Neural progenitor cell (in vitro differentiated cells): ENCODE measurements around the gene FCRL2. TPM values are rescaled to one million over a fixed set of nuclear protein-coding genes. Genes with fewer than 3 reads are reported as not detected.

Source experiments
- DNase-seq: peaks from one replicate; pipeline ENCODE4 v3.0.0-alpha.2; 2016; ENCODE audit warnings: low spot score
- H2AFZ ChIP-seq: fragments of 200-600 bp; sonication (generic); replicated peaks from 2 replicates; pipeline ENCODE4 v1.6.1; 2016; ENCODE audit warnings: antibody characterized with exemption
- H3F3A ChIP-seq: fragments of 200-600 bp; sonication (generic); 2 replicates; pipeline ENCODE4 v1.6.1; 2016; ENCODE audit warnings: antibody characterized with exemption, low read depth
- H3K27ac ChIP-seq: fragments of 200-600 bp; sonication (generic); 2 replicates; pipeline ENCODE4 v1.5.1; 2016; ENCODE audit warnings: mild to moderate bottlenecking
- H3K27me3 ChIP-seq: fragments of 200-600 bp; sonication (generic); 2 replicates; pipeline ENCODE4 v1.6.1; 2016; ENCODE audit warnings: mild to moderate bottlenecking, moderate library complexity
- H3K36me3 ChIP-seq: fragments of 200-600 bp; sonication (generic); 2 replicates; pipeline ENCODE4 v1.5.1; 2016
- H3K4me1 ChIP-seq: fragments of 200-600 bp; sonication (generic); 2 replicates; pipeline ENCODE4 v1.6.1; 2016; ENCODE audit warnings: mixed run types
- H3K4me2 ChIP-seq: fragments of 200-600 bp; sonication (generic); 2 replicates; pipeline ENCODE4 v1.6.1; 2016
- H3K4me3 ChIP-seq: fragments of 200-600 bp; sonication (generic); 2 replicates; pipeline ENCODE4 v1.5.1; 2016
- H3K79me2 ChIP-seq: fragments of 200-600 bp; sonication (generic); 2 replicates; pipeline ENCODE4 v1.6.1; 2016; ENCODE audit warnings: low read depth
- H3K9ac ChIP-seq: fragments of 200-600 bp; sonication (generic); 2 replicates; pipeline ENCODE4 v1.6.1; 2016
- H3K9me3 ChIP-seq: fragments of 200-600 bp; sonication (generic); 2 replicates; pipeline ENCODE4 v1.5.1; 2016; ENCODE audit warnings: low read depth
- H4K20me1 ChIP-seq: fragments of 200-600 bp; sonication (generic); 2 replicates; pipeline ENCODE4 v1.6.1; 2016; ENCODE audit warnings: low read depth
- H3K27ac Mint-ChIP-seq: 3 replicates; pipeline ENCODE4 v1.8.0; 2021; ENCODE audit warnings: mixed read lengths
- H3K27me3 Mint-ChIP-seq: 2 replicates; pipeline ENCODE4 v1.8.0; 2022; ENCODE audit warnings: low read depth, mild to moderate bottlenecking, inconsistent platforms, moderate library complexity, mixed read lengths; ENCODE audit not compliant: insufficient read depth
- H3K36me3 Mint-ChIP-seq: 3 replicates; pipeline ENCODE4 v1.8.0; 2021; ENCODE audit warnings: mixed read lengths
- H3K4me1 Mint-ChIP-seq: 3 replicates; pipeline ENCODE4 v1.8.0; 2021; ENCODE audit warnings: mixed read lengths
- H3K4me3 Mint-ChIP-seq: 3 replicates; pipeline ENCODE4 v1.8.0; 2021; ENCODE audit warnings: mild to moderate bottlenecking, moderate library complexity, mixed read lengths
- H3K9me3 Mint-ChIP-seq: 3 replicates; pipeline ENCODE4 v1.8.0; 2020; ENCODE audit warnings: mixed read lengths
- EZH2 ChIP-seq: fragments of 200-600 bp; sonication (generic); IDR thresholded peaks from 2 replicates; pipeline ENCODE4 v1.6.1; 2017; ENCODE audit warnings: antibody characterized with exemption, mild to moderate bottlenecking, moderate library complexity
- EZH2phosphoT487 ChIP-seq: fragments of 200-600 bp; sonication (generic); IDR thresholded peaks from 2 replicates; pipeline ENCODE4 v1.6.1; 2017; ENCODE audit warnings: antibody characterized with exemption
- total RNA-seq: library from RNA; depleted of rRNA; stranded (reverse); fragments of >200 nt; gene quantifications from 2 replicates; pipeline ENCODE4 v1.2.3, GENCODE V29; 2015; ENCODE audit warnings: low replicate concordance
- TF ChIP-seq, protein P1 (sequence below): fragments of 200-600 bp; sonication (generic); IDR thresholded peaks from 2 replicates; pipeline ENCODE4 v1.5.1; 2017; ENCODE audit warnings: antibody characterized with exemption, mild to moderate bottlenecking

The FCRL2 gene
- total RNA-seq, 1 donor from 2014 or later: not detected

GRCh38 chr1:157813269-157813668 is 36.3 kb upstream of the FCRL2 start:
- Mint-ChIP-seq H3K27me3 (peaks cover 2% of the 10 kb centered on the region), H3K27ac (no peak overlapping the region), H3K4me3 (no peak overlapping the region), H3K9me3 (peaks cover 3% of the 10 kb centered on the region), H3K4me1 (no peaks in the 10 kb centered on the region), H3K36me3 (no peaks in the 10 kb centered on the region)
- Histone ChIP-seq H3K4me3 (no peak overlapping the region), H2AFZ (no peak overlapping the region), H3K9ac (no peak overlapping the region), H4K20me1 (no peaks in the 10 kb centered on the region), H3K27ac (no peak overlapping the region), H3K79me2 (no peaks in the 10 kb centered on the region), H3K27me3 (peaks cover 5% of the 10 kb centered on the region), H3K4me2 (no peak overlapping the region), H3K4me1 (no peaks in the 10 kb centered on the region), H3F3A (no peaks in the 10 kb centered on the region), H3K9me3 (no peaks in the 10 kb centered on the region), H3K36me3 (no peaks in the 10 kb centered on the region)
- DNase-seq: no peak
- TF ChIP-seq, protein P1, sequence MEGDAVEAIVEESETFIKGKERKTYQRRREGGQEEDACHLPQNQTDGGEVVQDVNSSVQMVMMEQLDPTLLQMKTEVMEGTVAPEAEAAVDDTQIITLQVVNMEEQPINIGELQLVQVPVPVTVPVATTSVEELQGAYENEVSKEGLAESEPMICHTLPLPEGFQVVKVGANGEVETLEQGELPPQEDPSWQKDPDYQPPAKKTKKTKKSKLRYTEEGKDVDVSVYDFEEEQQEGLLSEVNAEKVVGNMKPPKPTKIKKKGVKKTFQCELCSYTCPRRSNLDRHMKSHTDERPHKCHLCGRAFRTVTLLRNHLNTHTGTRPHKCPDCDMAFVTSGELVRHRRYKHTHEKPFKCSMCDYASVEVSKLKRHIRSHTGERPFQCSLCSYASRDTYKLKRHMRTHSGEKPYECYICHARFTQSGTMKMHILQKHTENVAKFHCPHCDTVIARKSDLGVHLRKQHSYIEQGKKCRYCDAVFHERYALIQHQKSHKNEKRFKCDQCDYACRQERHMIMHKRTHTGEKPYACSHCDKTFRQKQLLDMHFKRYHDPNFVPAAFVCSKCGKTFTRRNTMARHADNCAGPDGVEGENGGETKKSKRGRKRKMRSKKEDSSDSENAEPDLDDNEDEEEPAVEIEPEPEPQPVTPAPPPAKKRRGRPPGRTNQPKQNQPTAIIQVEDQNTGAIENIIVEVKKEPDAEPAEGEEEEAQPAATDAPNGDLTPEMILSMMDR: no peak
- TF ChIP-seq EZH2 (no peak), EZH2phosphoT487 (no peak)

DNA sequence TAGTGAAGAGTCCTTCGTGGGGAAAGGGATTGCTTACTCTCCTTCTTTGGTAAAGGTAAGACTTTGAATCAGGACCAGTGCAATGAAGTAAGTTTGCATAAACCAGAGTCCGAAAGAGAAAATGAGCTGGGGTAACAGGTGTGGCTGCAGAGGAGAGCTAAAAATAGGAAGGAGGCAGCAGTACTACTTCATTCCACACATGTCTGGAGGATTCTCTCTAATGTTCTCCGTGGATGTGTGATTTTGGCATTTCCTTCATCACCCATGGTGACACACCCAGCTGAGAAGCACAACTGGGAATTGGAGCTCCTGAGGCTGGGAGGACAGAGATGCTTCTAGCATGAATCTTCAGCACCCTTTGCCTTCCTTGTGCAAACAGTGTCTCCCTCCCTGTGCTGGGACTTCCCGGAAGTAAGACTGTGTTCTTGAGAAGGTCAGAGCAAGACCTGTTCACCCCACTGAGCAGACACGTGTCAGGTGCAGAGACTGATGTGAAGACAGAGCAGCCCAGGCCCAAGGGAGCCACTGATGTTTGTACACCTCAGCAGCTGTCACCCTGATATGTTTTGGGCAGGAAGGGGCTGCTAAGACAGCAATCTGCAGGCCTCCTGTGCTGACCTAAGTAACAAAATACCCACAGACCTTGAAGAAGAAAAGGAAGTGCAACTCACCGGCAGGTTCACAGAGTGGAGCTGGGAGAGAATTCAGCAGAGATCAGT is 29.7 kb upstream of the FCRL2 start:
- Histone ChIP-seq H3K36me3 (no peaks in the 10 kb centered on the region), H3K4me2 (no peak overlapping the region), H3K79me2 (no peaks in the 10 kb centered on the region), H3K9ac (no peak overlapping the region), H3K27me3 (peaks cover 8% of the 10 kb centered on the region), H3K4me1 (no peaks in the 10 kb centered on the region), H3K9me3 (no peaks in the 10 kb centered on the region), H4K20me1 (no peaks in the 10 kb centered on the region), H3K27ac (no peak overlapping the region), H3K4me3 (no peak overlapping the region), H3F3A (no peaks in the 10 kb centered on the region), H2AFZ (no peak overlapping the region)
- TF ChIP-seq EZH2: no peak
- no peak for TF ChIP-seq EZH2phosphoT487
- TF ChIP-seq, protein P1: no peak
- Mint-ChIP-seq H3K27ac (no peak overlapping the region), H3K27me3 (peaks cover 2% of the 10 kb centered on the region), H3K4me1 (no peaks in the 10 kb centered on the region), H3K36me3 (no peaks in the 10 kb centered on the region), H3K4me3 (no peak overlapping the region), H3K9me3 (no peaks in the 10 kb centered on the region)
- DNase-seq: no peak

GRCh38 chr1:157803851-157804250 is 26.9 kb upstream of the FCRL2 start:
- Mint-ChIP-seq H3K36me3 (no peaks in the 10 kb centered on the region), H3K4me1 (no peaks in the 10 kb centered on the region), H3K4me3 (no peak overlapping the region), H3K27me3 (peaks cover 2% of the 10 kb centered on the region), H3K9me3 (no peaks in the 10 kb centered on the region), H3K27ac (no peak overlapping the region)
- Histone ChIP-seq H3K79me2 (no peaks in the 10 kb centered on the region), H2AFZ (no peak overlapping the region), H3K4me1 (no peaks in the 10 kb centered on the region), H3F3A (no peaks in the 10 kb centered on the region), H3K27me3 (peaks cover 6% of the 10 kb centered on the region), H3K27ac (no peak overlapping the region), H3K9me3 (no peaks in the 10 kb centered on the region), H3K36me3 (no peaks in the 10 kb centered on the region), H3K4me3 (no peak overlapping the region), H4K20me1 (no peaks in the 10 kb centered on the region), H3K4me2 (no peak overlapping the region), H3K9ac (no peak overlapping the region)
- DNase-seq: no peak
- TF ChIP-seq EZH2phosphoT487: no peak

DNA sequence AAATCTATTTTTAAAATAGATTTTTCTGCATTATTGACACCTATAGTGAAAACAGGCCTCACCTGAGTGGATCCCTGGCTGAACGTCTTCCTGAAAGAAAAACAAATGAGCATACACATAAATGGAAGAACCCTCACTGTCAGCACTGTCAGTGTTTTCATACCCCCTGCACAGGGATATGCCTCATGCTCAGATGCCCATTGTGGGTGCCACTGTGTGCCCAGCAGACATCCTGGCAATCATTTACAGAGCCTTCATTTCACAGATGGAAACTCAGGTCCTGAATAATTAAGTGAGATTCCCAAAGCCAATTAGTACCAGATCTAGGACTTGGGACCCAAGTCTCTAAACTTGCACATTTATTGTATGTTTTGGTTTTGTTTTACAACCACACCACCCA is 23.1 kb upstream of the FCRL2 start:
- Histone ChIP-seq H3K36me3 (no peaks in the 10 kb centered on the region), H3K4me1 (no peaks in the 10 kb centered on the region), H3K9me3 (no peaks in the 10 kb centered on the region), H3F3A (no peaks in the 10 kb centered on the region), H3K4me2 (no peak overlapping the region), H3K4me3 (no peak overlapping the region), H2AFZ (no peak overlapping the region), H4K20me1 (no peaks in the 10 kb centered on the region), H3K79me2 (no peaks in the 10 kb centered on the region), H3K27ac (no peak overlapping the region), H3K9ac (no peak overlapping the region), H3K27me3 (no peaks in the 10 kb centered on the region)
- H3K4me1 Mint-ChIP-seq: no peaks in the 10 kb centered on the region
- TF ChIP-seq, protein P1: no peak
- TF ChIP-seq EZH2phosphoT487 (no peak), EZH2 (no peak)
- H3K27ac Mint-ChIP-seq: no peak overlapping the region
- no peak for DNase-seq
- no peaks in the 10 kb centered on the region for H3K36me3 Mint-ChIP-seq
- no peaks in the 10 kb centered on the region for H3K9me3 Mint-ChIP-seq
- no peak overlapping the region for H3K4me3 Mint-ChIP-seq
- H3K27me3 Mint-ChIP-seq: peaks cover under 1% of the 10 kb centered on the region
